ENCODE measurements around the gene PPIL4. TPM values are rescaled to one million over a fixed set of nuclear protein-coding genes. Genes with fewer than 3 reads are reported as not detected.

The PPIL4 gene
- total RNA-seq, 1 experiment from 2014 or later = 36.9 TPM

DNA sequence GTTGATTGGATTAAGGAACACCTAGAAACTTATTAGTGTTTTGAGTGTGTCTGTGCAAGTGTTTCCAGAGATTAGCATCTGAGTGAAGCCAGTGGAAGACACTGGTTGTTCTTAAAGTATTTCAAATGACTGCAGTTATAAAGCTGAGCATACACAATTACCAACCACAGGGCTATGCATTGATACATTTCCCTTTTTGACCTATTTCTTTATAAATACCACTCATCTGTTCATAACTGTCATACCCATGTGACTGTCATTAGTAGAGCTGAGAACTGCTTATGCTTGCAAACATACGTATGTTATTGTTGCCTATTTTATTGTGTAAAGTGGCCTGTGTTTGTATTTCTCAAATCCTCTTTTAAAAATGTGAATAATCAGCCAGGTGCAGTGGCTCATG lies 45.7 kb downstream of the PPIL4 start:
- Histone ChIP-seq H4K91ac (ENCODE audit: insufficient read length, low read depth, low read length) (no peak overlapping the region), H3K18ac (ENCODE audit: insufficient read length, low read depth, low read length) (no peak overlapping the region), H2AK5ac (ENCODE audit: insufficient read length, low read length) (no peak overlapping the region), H3K79me1 (ENCODE audit: insufficient read depth, low read depth, low read length, poor library complexity, severe bottlenecking) (no peaks in the 10 kb centered on the region), H2BK15ac (ENCODE audit: low read depth, low read length) (no peak overlapping the region), H4K20me1 (ENCODE audit: control insufficient read depth, insufficient read depth, insufficient read length) (no peaks in the 10 kb centered on the region), H4K8ac (replicated peaks; ENCODE audit: insufficient read length, low read depth, low read length) (no peak overlapping the region), H3K4me1 (ENCODE audit: insufficient read depth, low read length) (no peaks in the 10 kb centered on the region), H2BK120ac (ENCODE audit: low read depth, low read length, poor library complexity, severe bottlenecking) (no peak overlapping the region), H4K5ac (ENCODE audit: insufficient read length, low read depth, low read length) (no peak overlapping the region), H3K79me2 (ENCODE audit: insufficient read depth, low read length) (no peaks in the 10 kb centered on the region), H3K4me2 (ENCODE audit: insufficient read depth, insufficient read length, low read length) (no peak overlapping the region), H2BK5ac (ENCODE audit: insufficient read length, low read length) (no peak overlapping the region), H3K4ac (ENCODE audit: low read depth, low read length) (no peak overlapping the region), H3K9me3 (ENCODE audit: control insufficient read depth, low read depth, low read length) (no peaks in the 10 kb centered on the region), H3K23ac (ENCODE audit: insufficient read length, low read depth, low read length) (no peak overlapping the region), H3K9ac (ENCODE audit: extremely low read depth, insufficient read length, low read length) (no peak overlapping the region), H3K56ac (ENCODE audit: insufficient read length, low read depth, low read length) (no peak overlapping the region), H3K14ac (ENCODE audit: insufficient read depth, low read length) (no peak overlapping the region), H3K23me2 (ENCODE audit: insufficient read length, low read depth, low read length, poor library complexity, severe bottlenecking) (no peaks in the 10 kb centered on the region), H2AFZ (ENCODE audit: low read length) (no peak overlapping the region), H2BK20ac (ENCODE audit: low read depth, low read length, poor library complexity, severe bottlenecking) (no peak overlapping the region), H3T11ph (ENCODE audit: low read length) (no peak overlapping the region), H2BK12ac (ENCODE audit: insufficient read length, low read depth, low read length) (no peak overlapping the region), H3K27ac (ENCODE audit: insufficient read length, low read depth, low read length) (no peak overlapping the region), H3K27me3 (ENCODE audit: insufficient read depth, low read length) (no peaks in the 10 kb centered on the region)
- no peak for DNase-seq
- no CpG with 5 or more reads among the region's 1 CpG for WGBS (ENCODE audit: extremely low coverage, insufficient read length, low lambda C conversion rate)
- no peaks in the 10 kb centered on the region for H3K9me3 Mint-ChIP-seq
- 0 out of 4 replicates have a peak, but pooled peaks cover 0 to 4% of the 10 kb centered on the region in 2 experiments for H3K4me1 Mint-ChIP-seq
- peaks cover 0 to 8% (median under 1%) of the 10 kb centered on the region in 3 experiments; a peak in 4 of 7 replicates for H3K36me3 Mint-ChIP-seq (ENCODE audit: insufficient read depth in 1 of 3, low read depth in 3 of 3)
- TF ChIP-seq CTCF (conservative IDR thresholded peaks at IDR 0.05) = no peak
- H3K4me3 Mint-ChIP-seq = no peak overlapping the region
- no peaks in the 10 kb centered on the region for H3K27me3 Mint-ChIP-seq (ENCODE audit: low read depth)
- H3K27ac Mint-ChIP-seq = no peak overlapping the region

Data from H9 (cell line).